Adrenal gland (tissue), 12 donors: ENCODE measurements around the gene UBFD1. TPM values are rescaled to one million over a fixed set of nuclear protein-coding genes. Genes with fewer than 3 reads are reported as not detected.
A peak's percentile ranks its signal among the peaks of the same experiment; 100 is the strongest.
"Not testable (repeated sequence)": the region's sequence is repeated elsewhere in the genome, so short reads cannot be mapped to it uniquely, and the experiment has no call there.

Source experiments
- DNase-seq, 7 donors: peaks; one replicate each; pipeline ENCODE4 v3.0.0-alpha.2; 2019 to 2020
- H3K27ac ChIP-seq, 5 donors: fragments of 200-600 bp; sonication (generic) in 4 of 5; 1 replicate in 3 of 5; 2 replicates in 2 of 5; pipeline versions ENCODE4 v1.5.1 to v1.8.0; 2016 to 2020; ENCODE audit warnings: mild to moderate bottlenecking in 1 of 5
- H3K27me3 ChIP-seq: fragments of 200-600 bp; 2 replicates; pipeline ENCODE4 v1.8.0; 2021
- H3K36me3 ChIP-seq, 2 donors: fragments of 200-600 bp; replicated peaks in 1 of 2; 1 replicate in 1 of 2; 2 replicates in 1 of 2; pipeline versions ENCODE4 v1.5.1 to v1.8.0; 2018 to 2022
- H3K4me1 ChIP-seq, 2 donors: fragments of 200-600 bp; replicated peaks in 1 of 2; 1 replicate in 1 of 2; 2 replicates in 1 of 2; pipeline versions ENCODE4 v1.5.1 to v1.8.0; 2018 to 2021
- H3K4me3 ChIP-seq, 4 donors: fragments of 200-600 bp; sonication (generic) in 3 of 4; one replicate each; pipeline ENCODE4 v1.5.1; 2016 to 2018
- H3K9me3 ChIP-seq, 3 donors: fragments of 200-600 bp; sonication (generic) in 1 of 3; replicated peaks in 1 of 3; 1 replicate in 2 of 3; 2 replicates in 1 of 3; pipeline versions ENCODE4 v1.5.1 to v1.8.0; 2016 to 2021
- CTCF ChIP-seq, 6 experiments: fragments of 450-650 bp in 4 of 6; fragments of 200-600 bp in 2 of 6; sonication (generic) in 1 of 6; IDR thresholded peaks; 1 replicate in 5 of 6; 2 replicates in 1 of 6; pipeline versions ENCODE4 v1.5.1 to v1.8.0; 2016 to 2021; ENCODE audit warnings: antibody characterized with exemption in 6 of 6, mild to moderate bottlenecking in 2 of 6, moderate library complexity in 1 of 6
- POLR2A ChIP-seq, 2 donors: fragments of 450-650 bp; IDR thresholded peaks; one replicate each; pipeline ENCODE4 v1.6.1; 2017; ENCODE audit warnings: antibody characterized with exemption in 2 of 2, mild to moderate bottlenecking in 2 of 2, moderate library complexity in 1 of 2
- WGBS, 4 donors: extraction: QIAGEN DNeasy Blood & Tissue Kit in 2 of 4; methylation state at CpG; one replicate each; pipeline versions ENCODE4 v1.1.5 to v1.1.7; 2013 to 2017; 5-methylcytosine and 5-hydroxymethylcytosine counted together
- intact Hi-C, 2 donors: fragments of 100-400 bp; cut with DNase I; formaldehyde crosslinking; loops; one replicate each; pipeline versions ENCODE4 v1.14.1 to v1.15.0; 2022 to 2023
- polyA plus RNA-seq, 3 donors: library from polyadenylated mRNA; stranded (reverse); fragments of 200-250 nt in 2 of 3; fragments of 350-450 nt in 1 of 3; fragmentation: Illumina TruSeq in 1 of 3; extraction: RNeasy Lipid Tissue Mini Kit (QIAGEN cat#74804) in 1 of 3; gene quantifications; one replicate each; pipeline ENCODE4 v1.2.3, GENCODE V29; 2013 to 2014
- total RNA-seq, 9 donors: library from RNA; depleted of rRNA in 4 of 9; stranded (reverse); fragments of >200 nt in 4 of 9; fragments of 120-200 nt in 1 of 9; fragmentation: NEBNext Ultra II Directional in 1 of 9; extraction: Animal tissue kit (Norgen Biotek cat#: 25700) in 1 of 9; gene quantifications; one replicate each; pipeline versions ENCODE4 v1.1.0 to v1.2.4, GENCODE V29; 2013 to 2023
- donor health status: healthy with polysubstance abuse.
- donor health status: Bipolar disorder and iron deficiency.
- donor health status: DM: yes; HTN: yes; CAD: no.
- donor health status: DM: no; HTN: no; CAD: no.
- donor health status: DM: no; HTN: no; CAD: no.
- donor health status: DM: yes; HTN: yes; CAD: no.

UBFD1 gene
- total and polyA plus RNA-seq, 12 donors: 9.5 to 151 (median 87.0) TPM

GRCh38 chr16:23597003-23597756 lies 39.7 kb downstream of the UBFD1 start:
- no peaks in the 10 kb centered on the region for H3K27me3 ChIP-seq
- no peak for TF ChIP-seq POLR2A (IDR thresholded peaks at IDR 0.05)
- peak in 3 of 6 experiments; percentile 24 to 32 (median 25) for TF ChIP-seq CTCF (IDR thresholded peaks at IDR 0.05)
- WGBS, 4 donors: 56 to 68% (median 61%) methylated on average over 11 of the region's 11 CpGs
- H3K4me3 ChIP-seq: no peak overlapping the region
- intact Hi-C loops: no loop called here
- DNase-seq: peak; percentile 25 to 74 (median 63)
- H3K27ac ChIP-seq: peak overlapping the region; percentile 67 to 78 (median 74)
- H3K36me3 ChIP-seq: peaks cover 0 to 10% of the 10 kb centered on the region in 2 donors
- H3K4me1 ChIP-seq: peaks cover 12 to 17% of the 10 kb centered on the region in 2 donors
- no peaks in the 10 kb centered on the region for H3K9me3 ChIP-seq

- Histone ChIP-seq H3K27ac (no peak overlapping the region), H3K9me3 (no peaks in the 10 kb centered on the region), H3K36me3 (peaks cover 0 to 15% of the 10 kb centered on the region in 2 donors), H3K4me1 (no peaks in the 10 kb centered on the region), H3K27me3 (no peaks in the 10 kb centered on the region), H3K4me3 (no peak overlapping the region)
- TF ChIP-seq POLR2A (IDR thresholded peaks at IDR 0.05) (no peak), CTCF (IDR thresholded peaks at IDR 0.05) (no peak)
- WGBS, 4 donors: 83 to 92% (median 87%) methylated on average over 6 of the region's 6 CpGs
- DNase-seq: no peak
- intact Hi-C loops: no loop called here
Observed at GRCh38 chr16:23607726-23608125, 50.2 kb downstream of the UBFD1 start.

GRCh38 chr16:23608194-23608593 lies 50.7 kb downstream of the UBFD1 start:
- H3K4me3 ChIP-seq: no peak overlapping the region
- H3K27me3 ChIP-seq: no peaks in the 10 kb centered on the region
- H3K9me3 ChIP-seq: no peaks in the 10 kb centered on the region
- H3K27ac ChIP-seq: no peak overlapping the region
- 70 to 84% (median 80%) methylated on average over 4 of the region's 4 CpGs for WGBS, 4 donors
- DNase-seq: no peak
- H3K36me3 ChIP-seq: peaks cover 0 to 10% of the 10 kb centered on the region in 2 donors
- no peaks in the 10 kb centered on the region for H3K4me1 ChIP-seq
- intact Hi-C loops: no loop called here
- no peak for TF ChIP-seq CTCF (IDR thresholded peaks at IDR 0.05)
- no peak for TF ChIP-seq POLR2A (IDR thresholded peaks at IDR 0.05)

- no peaks in the 10 kb centered on the region for H3K27me3 ChIP-seq
- no peak overlapping the region for H3K4me3 ChIP-seq
- H3K27ac ChIP-seq: no peak overlapping the region
- no peak for TF ChIP-seq POLR2A (IDR thresholded peaks at IDR 0.05)
- no peak for TF ChIP-seq CTCF (IDR thresholded peaks at IDR 0.05)
- H3K9me3 ChIP-seq: no peaks in the 10 kb centered on the region
- no peak for DNase-seq
- peaks cover 0 to 16% of the 10 kb centered on the region in 2 donors for H3K36me3 ChIP-seq
- no peaks in the 10 kb centered on the region for H3K4me1 ChIP-seq
- intact Hi-C loops: no loop called here
- 82 to 100% (median 100%) methylated on average over 1 of the region's 1 CpG for WGBS, 4 donors
Observed at GRCh38 chr16:23609929-23610328, 52.4 kb downstream of the UBFD1 start.

GRCh38 chr16:23610905-23611304 lies 53.4 kb downstream of the UBFD1 start:
- WGBS, 4 donors: 95 to 98% (median 96%) methylated on average over 6 of the region's 6 CpGs
- H3K27me3 ChIP-seq, H3K4me3 ChIP-seq, H3K4me1 ChIP-seq, intact Hi-C loops, DNase-seq, H3K27ac ChIP-seq, H3K9me3 ChIP-seq: not testable (repeated sequence)
- H3K36me3 ChIP-seq: peaks cover 0 to 19% of the 10 kb centered on the region in 2 donors
